ENCODE data around the gene SPOUT1. TPM values are rescaled to one million over a fixed set of nuclear protein-coding genes. Genes with fewer than 3 reads are reported as not detected.

Gene SPOUT1
- polyA plus RNA-seq, 1 experiment, result 45.8 TPM

DNA sequence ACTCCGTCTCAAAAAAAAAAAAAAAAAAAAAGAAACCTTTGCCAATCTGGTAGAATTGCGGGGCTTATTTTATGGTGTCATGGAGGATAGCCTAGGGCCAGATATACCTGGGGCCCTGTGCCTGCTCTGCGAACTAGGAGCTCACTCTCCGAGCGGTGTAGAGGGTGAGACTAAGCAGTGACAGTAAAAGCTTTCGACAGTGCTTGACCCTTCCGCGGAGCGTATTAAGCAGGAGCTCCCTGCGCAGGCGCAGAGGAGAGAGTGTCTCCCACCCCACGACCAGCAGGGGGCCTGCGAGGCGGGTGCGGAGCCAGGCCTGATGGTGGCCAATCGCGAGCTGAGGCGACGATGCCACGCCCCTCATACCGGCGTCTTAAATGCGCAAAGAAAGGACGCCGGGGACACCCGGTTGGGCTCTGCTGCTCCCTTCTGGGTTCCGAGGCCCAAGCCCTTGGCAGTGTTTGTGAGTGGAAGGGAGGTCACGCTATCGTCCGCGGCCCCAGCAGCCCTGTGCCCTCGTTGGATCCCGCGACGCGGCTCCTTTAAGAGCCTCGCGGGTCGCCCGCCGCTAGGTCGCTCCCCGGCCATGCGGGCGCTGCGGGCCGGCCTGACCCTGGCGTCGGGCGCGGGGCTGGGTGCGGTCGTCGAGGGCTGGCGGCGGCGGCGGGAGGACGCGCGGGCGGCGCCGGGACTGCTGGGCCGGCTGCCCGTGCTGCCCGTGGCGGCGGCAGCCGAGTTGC, 11.3 kb downstream of the SPOUT1 start, which contains the start of gene ENDOG:
TSS of gene ENDOG (plus strand) at position 402 of the 740 bp plus-strand sequence. CDS start at position 587, 185 bp downstream.
- H3K4me3 ChIP-seq (ENCODE audit: low read depth, low read length), result peak within 1 kb of the TSS; percentile 67
- H3K27me3 ChIP-seq (ENCODE audit: control insufficient read depth, insufficient read depth, low read length), result no peaks in the 10 kb centered on the region
- CTCF ChIA-PET, result interaction anchor here (0.5 to 2.1 kb wide), 29 partner anchors 9 to 377 kb away, joined by 3 to 14 read pairs (median 4); partner anchors contain the start of genes PHYHD1, SPOUT1, ZDHHC12 and ZER1
- H3K36me3 ChIP-seq (ENCODE audit: control insufficient read depth, insufficient read depth, low read length), result peaks cover 7% of the 10 kb centered on the region; the same call in 1 of the 2 replicates
- peak; percentile 88 for DNase-seq (ENCODE audit: low read depth)
- TF ChIP-seq, protein P1, sequence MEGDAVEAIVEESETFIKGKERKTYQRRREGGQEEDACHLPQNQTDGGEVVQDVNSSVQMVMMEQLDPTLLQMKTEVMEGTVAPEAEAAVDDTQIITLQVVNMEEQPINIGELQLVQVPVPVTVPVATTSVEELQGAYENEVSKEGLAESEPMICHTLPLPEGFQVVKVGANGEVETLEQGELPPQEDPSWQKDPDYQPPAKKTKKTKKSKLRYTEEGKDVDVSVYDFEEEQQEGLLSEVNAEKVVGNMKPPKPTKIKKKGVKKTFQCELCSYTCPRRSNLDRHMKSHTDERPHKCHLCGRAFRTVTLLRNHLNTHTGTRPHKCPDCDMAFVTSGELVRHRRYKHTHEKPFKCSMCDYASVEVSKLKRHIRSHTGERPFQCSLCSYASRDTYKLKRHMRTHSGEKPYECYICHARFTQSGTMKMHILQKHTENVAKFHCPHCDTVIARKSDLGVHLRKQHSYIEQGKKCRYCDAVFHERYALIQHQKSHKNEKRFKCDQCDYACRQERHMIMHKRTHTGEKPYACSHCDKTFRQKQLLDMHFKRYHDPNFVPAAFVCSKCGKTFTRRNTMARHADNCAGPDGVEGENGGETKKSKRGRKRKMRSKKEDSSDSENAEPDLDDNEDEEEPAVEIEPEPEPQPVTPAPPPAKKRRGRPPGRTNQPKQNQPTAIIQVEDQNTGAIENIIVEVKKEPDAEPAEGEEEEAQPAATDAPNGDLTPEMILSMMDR (IDR thresholded peaks at IDR 0.05; ENCODE audit: insufficient read depth, low read depth, low read length), result peak; percentile 100
- POLR2A ChIA-PET, result interaction anchor here (0.6 to 1.2 kb wide), 2 partner anchors 12 to 138 kb away, joined by 4 to 6 read pairs; partner anchors contain the start of gene SPOUT1

DNA sequence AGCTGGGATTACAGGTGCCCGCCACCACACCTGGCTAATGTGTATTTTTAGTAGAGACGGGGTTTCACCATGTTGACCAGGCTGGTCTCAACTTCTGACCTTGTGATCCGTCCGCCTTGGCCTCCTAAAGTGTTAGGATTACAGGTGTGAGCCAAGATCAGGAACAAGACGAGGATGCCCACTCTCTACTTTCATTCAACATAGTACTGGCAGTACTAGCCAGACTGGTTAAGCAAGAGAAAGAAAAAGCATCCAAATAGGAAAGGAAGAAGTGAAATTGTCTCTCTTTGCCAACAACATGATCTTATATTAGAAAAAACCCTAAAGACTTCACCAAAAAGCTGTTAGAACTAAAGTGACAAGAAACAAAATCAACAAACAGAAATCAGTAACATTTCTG, 18.7 kb downstream of the SPOUT1 start:
- TF ChIP-seq, protein P1 (IDR thresholded peaks at IDR 0.05; ENCODE audit: insufficient read depth, low read depth, low read length), result no peak
- Histone ChIP-seq H3K36me3 (ENCODE audit: control insufficient read depth, insufficient read depth, low read length) (peaks cover 21% of the 10 kb centered on the region), H3K4me3 (ENCODE audit: low read depth, low read length) (no peak overlapping the region), H3K27me3 (ENCODE audit: control insufficient read depth, insufficient read depth, low read length) (no peaks in the 10 kb centered on the region)
- CTCF ChIA-PET, result interaction anchor here (0.6 kb wide), 1 partner anchor 617 kb away, joined by 3 read pairs; no protein-coding TSS in a partner anchor
- POLR2A ChIA-PET, result no interaction called here
- no peak for DNase-seq (ENCODE audit: low read depth)

DNA sequence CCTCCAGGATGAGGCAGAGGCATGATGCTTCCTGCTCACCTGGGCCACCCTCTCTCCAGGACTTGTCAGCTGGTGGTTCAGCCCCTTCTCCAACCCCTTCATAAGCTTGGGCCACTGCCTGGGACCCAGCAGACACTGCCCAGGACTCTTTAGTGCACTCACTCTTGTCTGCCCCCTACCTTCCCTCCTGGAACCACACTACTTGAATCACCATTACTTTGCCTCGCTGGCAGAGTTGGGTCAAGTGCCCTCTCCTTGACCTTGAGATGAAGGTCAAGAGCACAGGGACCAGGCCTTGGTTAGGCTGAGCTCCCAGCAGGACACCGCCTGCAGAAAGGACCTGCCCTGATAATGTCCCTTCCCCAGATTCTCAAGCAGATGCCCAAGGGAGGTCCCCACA, 19.8 kb downstream of the SPOUT1 start:
- H3K27me3 ChIP-seq (ENCODE audit: control insufficient read depth, insufficient read depth, low read length), result no peaks in the 10 kb centered on the region
- no peak for DNase-seq (ENCODE audit: low read depth)
- no peak overlapping the region for H3K4me3 ChIP-seq (ENCODE audit: low read depth, low read length)
- CTCF ChIA-PET, result interaction anchor here (2.4 kb wide), 1 partner anchor 8 kb away, joined by 12 read pairs; the partner anchor contains the start of gene ENDOG
- TF ChIP-seq, protein P1 (IDR thresholded peaks at IDR 0.05; ENCODE audit: insufficient read depth, low read depth, low read length), result no peak
- POLR2A ChIA-PET, result no interaction called here
- H3K36me3 ChIP-seq (ENCODE audit: control insufficient read depth, insufficient read depth, low read length), result peaks cover 25% of the 10 kb centered on the region

DNA sequence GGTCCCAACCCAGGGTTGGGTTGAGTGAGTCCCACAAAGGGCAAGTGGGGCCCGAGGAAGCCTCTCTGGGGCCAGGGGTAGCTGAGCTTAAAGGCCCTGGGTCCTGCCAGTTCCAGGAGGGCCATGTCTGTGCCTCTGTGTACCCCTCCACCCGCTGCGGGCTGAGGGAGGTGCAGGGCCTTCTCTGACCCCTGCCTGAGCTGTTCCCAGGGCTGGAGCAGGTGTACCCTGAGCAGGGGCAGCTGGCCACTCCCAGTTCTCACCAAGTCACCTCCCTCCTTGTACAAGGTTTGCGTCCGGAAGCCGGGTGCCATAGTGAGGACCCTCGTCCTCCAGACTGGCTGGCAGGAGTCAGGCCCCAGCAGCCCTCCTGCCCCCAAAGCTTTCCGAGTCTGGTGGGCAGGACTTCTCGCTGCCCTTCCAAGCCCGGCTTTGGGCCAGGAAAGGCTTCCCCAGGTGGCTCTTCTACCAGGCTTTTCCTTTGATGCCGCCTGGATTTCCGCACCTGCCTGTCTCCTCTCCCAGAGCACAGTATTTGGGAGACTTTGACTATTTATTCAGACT, 20.5 kb downstream of the SPOUT1 start:
- H3K27me3 ChIP-seq (ENCODE audit: control insufficient read depth, insufficient read depth, low read length), result no peaks in the 10 kb centered on the region
- POLR2A ChIA-PET, result no interaction called here
- no peak overlapping the region for H3K4me3 ChIP-seq (ENCODE audit: low read depth, low read length)
- DNase-seq (ENCODE audit: low read depth), result no peak
- H3K36me3 ChIP-seq (ENCODE audit: control insufficient read depth, insufficient read depth, low read length), result peaks cover 25% of the 10 kb centered on the region
- TF ChIP-seq, protein P1 (IDR thresholded peaks at IDR 0.05; ENCODE audit: insufficient read depth, low read depth, low read length), result no peak
- CTCF ChIA-PET, result interaction anchor here (2.4 kb wide), 1 partner anchor 9 kb away, joined by 12 read pairs; the partner anchor contains the start of gene ENDOG

DNA sequence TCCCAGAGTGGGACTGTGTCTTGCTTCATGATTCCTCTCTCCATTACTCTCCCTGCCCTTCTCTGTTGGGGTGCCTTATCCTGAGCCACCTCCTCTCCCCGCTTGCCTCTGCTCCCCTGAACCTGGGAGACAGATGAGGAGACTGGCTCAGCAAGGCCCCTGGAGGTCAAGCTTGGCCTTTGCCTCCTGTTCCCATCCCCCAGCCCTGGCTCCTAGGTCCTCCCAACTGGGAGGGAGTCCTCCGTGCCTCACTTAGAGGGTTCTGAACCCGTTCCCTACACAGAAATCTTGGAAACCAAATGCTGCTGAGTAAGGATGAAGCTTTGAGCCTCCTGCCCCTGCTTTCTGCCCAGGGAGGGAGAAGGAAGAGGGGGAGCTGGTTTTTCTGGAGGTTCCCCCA, 21.1 kb downstream of the SPOUT1 start:
- CTCF ChIA-PET, result interaction anchor here (2.4 kb wide), 1 partner anchor 10 kb away, joined by 12 read pairs; the partner anchor contains the start of gene ENDOG
- POLR2A ChIA-PET, result no interaction called here
- Histone ChIP-seq H3K27me3 (ENCODE audit: control insufficient read depth, insufficient read depth, low read length) (no peaks in the 10 kb centered on the region), H3K36me3 (ENCODE audit: control insufficient read depth, insufficient read depth, low read length) (peaks cover 29% of the 10 kb centered on the region), H3K4me3 (ENCODE audit: low read depth, low read length) (no peak overlapping the region)
- DNase-seq (ENCODE audit: low read depth), result no peak
- TF ChIP-seq, protein P1 (IDR thresholded peaks at IDR 0.05; ENCODE audit: insufficient read depth, low read depth, low read length), result no peak

Data from BJ (cell line).